GM12878 (cell line): ENCODE measurements around the gene NRIP3.

Source experiments
- ATF3 ChIP-seq: IDR thresholded peaks from 2 replicates; pipeline ENCODE4 v1.6.1; 2011; ENCODE audit warnings: low read depth, mild to moderate bottlenecking, low read length, moderate library complexity, borderline replicate concordance; ENCODE audit errors: extremely low read depth
- CHD2 ChIP-seq: IDR thresholded peaks from 2 replicates; pipeline ENCODE4 v1.6.1; 2011; ENCODE audit warnings: low read depth, low read length, improper control_type of control experiment, borderline replicate concordance
- CTCF ChIP-seq, 3 experiments: IDR thresholded peaks in 2 of 3; conservative IDR thresholded peaks in 1 of 3; 2 replicates each; pipeline ENCODE4 v1.5.1; 2011; ENCODE audit warnings: low read depth in 3 of 3, low read length in 3 of 3, mild to moderate bottlenecking in 3 of 3, control low read depth in 2 of 3, moderate library complexity in 2 of 3, inconsistent platforms in 1 of 3, mixed read lengths in 1 of 3; ENCODE audit not compliant: control insufficient read depth in 2 of 3, insufficient read depth in 1 of 3; ENCODE audit errors: extremely low read depth in 1 of 3
- SMAD1 ChIP-seq: fragments of 450-650 bp; IDR thresholded peaks from 2 replicates; pipeline ENCODE4 v1.6.1; 2018; ENCODE audit warnings: mild to moderate bottlenecking, low read depth; ENCODE audit not compliant: partially characterized antibody

GRCh38 chr11:8932564-8933180 lies 71.1 kb downstream of the NRIP3 start, which contains the start of gene C11orf16:
- TF ChIP-seq SMAD1, result no peak
- no peak for TF ChIP-seq ATF3
- TF ChIP-seq CTCF (IDR thresholded peaks at IDR 0.05 in 2 of 3, conservative IDR thresholded peaks at IDR 0.05 in 1 of 3; ENCODE audit: control insufficient read depth in 2 of 3, extremely low read depth in 1 of 3, insufficient read depth in 1 of 3, low read depth in 3 of 3, low read length in 3 of 3), result no peak
- TF ChIP-seq CHD2, result no peak
